DMS79 treated with DMSO at 0.1 percent for 48 hours (cell line): Measurements from ENCODE around the gene NAP1L1.

Source experiments
- DNase-seq: peaks from one replicate; lab custom pipeline; 2025; lab: John Stamatoyannopoulos, UW

The NAP1L1 gene

GRCh38 chr12:76020731-76021672, 63.5 kb downstream of the NAP1L1 start:
- DNase-seq: no peak

GRCh38 chr12:76020281-76020680, 64.2 kb downstream of the NAP1L1 start:
- DNase-seq: no peak

- DNase-seq: no peak
These were observed 65.8 kb downstream of the NAP1L1 start for GRCh38 chr12:76018672-76019071.

DNA sequence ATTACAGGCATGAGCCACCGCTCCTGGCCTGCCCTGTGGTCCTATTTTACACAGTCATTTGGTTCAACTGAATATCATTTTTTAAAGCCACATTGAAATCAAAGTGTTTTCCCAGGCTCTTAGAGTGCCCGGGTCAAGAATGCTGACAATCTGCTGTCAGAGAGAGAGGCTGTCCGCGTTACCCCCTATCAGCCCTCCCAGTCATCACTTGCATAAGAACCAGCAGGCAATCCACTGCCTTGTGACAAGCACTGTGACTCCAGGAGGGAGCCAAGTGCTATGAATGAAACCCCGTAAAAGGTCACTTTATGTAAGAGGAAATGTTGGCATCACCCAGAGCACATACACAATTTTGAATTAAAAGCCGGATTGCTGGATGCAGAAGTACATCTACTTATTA, 66.4 kb downstream of the NAP1L1 start:
- DNase-seq: no peak

DNA sequence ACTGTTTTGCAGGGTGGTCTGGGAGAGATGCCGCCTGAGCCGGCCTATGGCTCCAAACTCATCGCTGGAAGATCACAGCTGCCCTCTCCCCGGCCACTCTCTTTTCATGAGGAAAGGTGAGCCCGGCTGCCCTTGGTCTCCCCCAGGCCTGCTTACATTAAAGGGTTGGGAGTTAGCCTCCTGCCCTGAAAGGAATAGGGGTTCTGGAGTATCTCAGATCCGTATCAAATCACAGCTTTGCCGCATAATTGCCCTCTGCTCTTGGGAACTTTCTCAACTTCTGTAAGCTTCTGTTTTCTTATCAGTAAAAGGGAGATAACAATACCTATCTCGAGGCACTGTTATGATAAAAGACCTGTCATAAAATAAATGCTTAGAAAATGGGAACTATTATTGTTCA, 70.5 kb downstream of the NAP1L1 start:
- DNase-seq: no peak

DNA sequence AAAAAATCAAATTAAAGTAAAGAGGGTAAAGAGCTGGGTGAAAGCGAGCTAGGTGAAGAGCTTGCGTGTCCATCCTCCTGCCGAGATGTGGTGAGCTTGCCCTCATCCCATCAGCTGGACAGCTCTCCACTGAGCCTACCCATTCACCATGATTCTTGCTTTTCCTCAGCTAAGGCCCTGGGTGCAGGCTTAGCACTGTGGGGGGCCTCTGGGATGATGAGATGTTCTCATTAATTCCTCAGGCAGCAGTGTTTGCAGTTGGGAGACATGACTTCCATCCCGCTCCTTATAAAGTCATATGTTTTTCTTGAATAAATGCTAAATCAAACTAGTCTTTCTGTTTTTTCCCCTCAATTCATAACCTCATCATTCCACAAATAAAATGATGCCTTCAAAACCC, 70.9 kb downstream of the NAP1L1 start:
- DNase-seq: no peak

DNA sequence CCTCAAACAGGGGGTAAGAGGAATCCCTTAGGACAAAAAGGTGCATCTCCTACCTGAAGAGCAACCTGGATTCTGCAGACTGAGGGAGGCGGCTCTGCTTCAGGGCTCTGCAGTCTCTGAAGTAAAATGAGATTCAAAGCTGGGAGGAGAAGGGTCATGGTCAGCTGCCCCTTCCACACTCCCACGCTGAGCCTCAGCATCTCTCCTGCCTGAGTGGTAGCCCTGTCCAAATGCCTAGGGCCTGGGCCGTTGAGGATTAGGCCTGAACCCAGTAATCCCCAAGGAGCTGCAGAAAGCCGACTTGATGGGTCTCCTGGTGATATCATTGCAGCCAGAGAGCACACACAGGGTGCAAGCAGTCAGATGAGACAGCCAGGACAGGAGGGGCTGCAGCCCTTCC, 71.8 kb downstream of the NAP1L1 start:
- DNase-seq: no peak

DNA sequence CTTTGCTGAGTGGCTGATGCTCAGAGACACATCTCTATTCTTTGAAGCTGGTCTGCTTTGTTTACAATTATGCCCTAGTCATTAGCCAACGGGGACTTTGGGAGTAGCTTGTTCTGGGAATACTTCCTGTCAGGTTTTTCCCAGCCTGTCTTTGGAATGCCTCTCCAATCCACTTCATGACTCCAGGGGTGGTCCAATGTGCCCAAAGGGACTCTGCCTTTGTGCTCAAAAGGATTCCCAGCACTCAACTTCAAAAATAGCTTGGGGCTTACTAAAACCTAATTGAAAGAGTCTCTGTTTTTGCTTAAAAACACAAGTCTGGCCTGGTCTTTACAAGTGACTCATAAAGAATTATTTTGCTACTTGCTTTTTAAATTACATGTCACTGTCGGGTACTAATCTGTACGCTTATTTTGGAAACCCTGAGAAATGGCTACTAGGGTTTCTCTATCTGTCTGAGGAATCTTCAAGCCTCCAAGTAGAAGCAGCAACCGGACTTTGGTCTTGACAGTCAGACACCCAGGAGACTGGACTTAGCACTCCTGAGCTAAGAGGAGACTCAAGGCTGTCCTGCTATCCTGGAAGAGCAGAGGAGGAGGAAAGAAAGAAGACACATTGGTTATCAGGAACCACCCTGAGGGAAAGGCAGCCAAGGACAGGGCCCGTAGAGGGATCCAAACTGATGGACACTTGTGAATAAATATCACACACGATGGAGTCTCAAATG, 73.6 kb downstream of the NAP1L1 start:
- no peak for DNase-seq

- no peak for DNase-seq
These were observed 76.1 kb downstream of the NAP1L1 start for GRCh38 chr12:76008428-76008827.

GRCh38 chr12:76007640-76008039, 76.8 kb downstream of the NAP1L1 start:
- DNase-seq: no peak

GRCh38 chr12:76006028-76006925, 78.2 kb downstream of the NAP1L1 start:
- no peak for DNase-seq

DNA sequence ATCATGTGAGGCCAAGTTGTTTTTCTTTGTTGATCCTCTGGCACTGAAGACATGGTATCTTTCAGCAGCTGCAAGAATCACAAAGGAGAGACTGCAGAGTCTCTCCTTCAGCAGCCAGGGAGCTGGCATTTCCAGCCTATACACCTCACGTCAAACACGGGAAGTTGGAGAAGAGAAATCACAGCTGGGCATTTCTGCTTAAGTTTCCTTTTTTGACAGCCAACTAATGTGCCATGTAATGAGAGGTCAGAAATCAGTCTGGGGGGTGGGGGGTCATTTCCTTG, 81.2 kb downstream of the NAP1L1 start:
- no peak for DNase-seq

DNA sequence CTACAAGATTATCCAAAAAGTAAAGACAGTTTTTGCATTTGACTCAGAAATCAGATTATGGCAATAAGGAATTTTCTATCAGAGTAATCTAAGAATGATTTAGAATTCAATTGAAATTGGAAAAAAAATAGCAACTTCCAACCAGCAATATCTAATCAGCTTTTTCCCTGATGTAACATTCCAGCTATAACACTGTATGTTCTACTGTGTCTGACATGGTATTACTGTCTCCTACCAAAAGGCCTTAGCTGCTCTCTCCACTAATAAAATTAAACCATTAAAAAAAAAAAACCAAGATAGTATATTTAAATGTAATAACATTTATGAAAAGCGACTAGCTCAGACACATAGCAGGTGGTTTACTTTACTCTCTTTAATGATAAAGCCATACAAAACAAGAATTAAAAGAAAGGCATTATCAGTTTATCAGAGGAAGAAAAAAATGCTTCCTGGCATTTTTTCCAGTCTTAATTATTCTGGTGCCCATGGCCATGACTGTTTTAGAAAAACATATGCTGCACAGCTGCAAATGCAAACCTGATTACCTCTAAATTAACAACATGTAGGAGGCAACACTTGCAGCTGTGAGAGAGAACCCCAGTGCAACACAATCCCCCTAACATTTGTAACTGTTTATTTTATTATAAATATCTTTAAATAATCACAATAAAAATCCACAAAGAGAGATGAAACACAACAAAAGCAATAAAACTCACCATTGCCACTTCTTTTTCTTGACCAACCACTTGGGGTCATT, 81.7 kb downstream of the NAP1L1 start:
- DNase-seq: no peak

GRCh38 chr12:75998292-75999063, 86.0 kb downstream of the NAP1L1 start:
- no peak for DNase-seq

DNA sequence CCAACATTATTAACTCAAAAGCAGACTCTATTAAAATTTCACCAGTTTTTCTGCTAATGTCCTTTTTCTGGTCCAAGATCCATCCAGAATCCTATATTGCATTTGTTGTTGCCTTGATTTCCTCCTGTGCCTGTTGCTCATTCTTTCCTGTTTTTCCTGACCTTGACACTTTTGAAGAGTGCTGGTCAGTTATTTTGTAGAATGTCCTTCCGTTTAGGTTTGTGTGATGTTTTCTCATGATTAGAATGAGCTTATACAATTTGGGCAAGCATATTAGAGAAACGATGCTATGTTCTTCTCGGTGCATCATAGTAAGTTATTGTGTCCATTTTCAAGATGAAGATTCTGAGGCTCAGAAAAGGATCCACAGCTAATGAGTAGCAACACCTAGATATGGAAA, 86.8 kb downstream of the NAP1L1 start:
- DNase-seq: no peak

- no peak for DNase-seq
These were observed 87.5 kb downstream of the NAP1L1 start for GRCh38 chr12:75996861-75997447.

GRCh38 chr12:75995691-75996090, 88.8 kb downstream of the NAP1L1 start:
- DNase-seq: no peak

DNA sequence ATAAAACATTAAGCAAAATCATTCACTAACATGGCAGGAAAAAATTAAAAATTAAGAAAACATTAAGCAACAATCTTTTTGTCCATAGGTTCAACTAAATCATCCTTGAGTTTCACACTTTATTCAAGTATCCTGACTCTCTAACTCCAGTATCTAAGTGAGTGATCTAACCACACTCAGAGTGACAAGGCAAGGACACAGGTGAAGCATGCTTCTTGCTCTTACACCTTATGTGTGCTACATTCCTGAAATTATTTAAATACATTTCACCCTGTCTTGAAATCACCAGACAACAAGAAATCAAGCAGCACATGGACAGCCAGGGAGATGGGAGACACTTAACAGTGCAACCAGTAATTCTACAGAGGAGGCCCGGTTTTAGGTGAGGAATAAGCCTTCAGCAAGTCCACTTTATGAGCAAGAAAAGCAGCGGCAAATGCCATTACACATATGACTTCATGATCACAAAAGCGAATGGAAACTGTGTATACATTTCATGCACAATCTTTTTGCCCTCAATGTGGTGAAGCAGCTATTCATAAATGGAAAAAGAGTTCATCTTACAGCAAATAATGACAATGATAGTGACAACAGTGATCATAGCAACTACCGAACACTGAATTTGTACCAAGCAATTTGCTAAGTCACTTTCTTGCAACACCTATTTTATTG, 90.3 kb downstream of the NAP1L1 start:
- DNase-seq: no peak

DNA sequence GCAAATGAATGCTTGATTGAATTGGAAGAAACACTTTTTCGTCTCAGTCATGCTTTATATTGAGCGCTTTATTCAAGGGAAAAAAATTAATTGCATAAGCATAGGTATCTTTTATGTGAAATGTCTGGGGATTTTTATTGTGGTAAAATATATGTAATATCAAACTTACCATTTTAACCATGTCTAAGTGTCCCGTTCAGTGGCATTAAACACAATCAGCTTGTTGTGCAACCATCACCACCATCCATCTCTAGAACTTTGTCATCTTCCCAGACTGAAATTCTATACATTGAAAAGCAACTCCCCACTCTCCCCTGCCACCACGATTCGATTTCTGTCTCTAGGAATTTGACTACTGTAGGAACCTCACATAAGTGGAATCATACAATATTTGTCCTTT, 92.7 kb downstream of the NAP1L1 start:
- DNase-seq: no peak
